H9 (cell line): ENCODE data around the gene SORBS1. TPM values are rescaled to one million over a fixed set of nuclear protein-coding genes. Genes with fewer than 3 reads are reported as not detected.

Experiments
- DNase-seq: peaks from one replicate; pipeline ENCODE4 v3.0.0-alpha.2; 2017
- H2AFZ ChIP-seq: one replicate; pipeline ENCODE4 v1.6.1; 2013; ENCODE audit warnings: mild to moderate bottlenecking, low read length, control low read depth, moderate library complexity
- H2AK5ac ChIP-seq: 2 replicates; pipeline ENCODE4 v1.6.1; 2013; ENCODE audit warnings: low read length, control low read depth, mixed read lengths; ENCODE audit not compliant: insufficient read length
- H2BK120ac ChIP-seq: one replicate; pipeline ENCODE4 v1.6.1; 2013; ENCODE audit warnings: low read depth, mild to moderate bottlenecking, low read length, control low read depth, inconsistent platforms; ENCODE audit not compliant: poor library complexity, severe bottlenecking
- H2BK12ac ChIP-seq: 2 replicates; pipeline ENCODE4 v1.6.1; 2013; ENCODE audit warnings: low read length, control low read depth, mixed read lengths, low read depth; ENCODE audit not compliant: insufficient read length
- H2BK15ac ChIP-seq: 2 replicates; pipeline ENCODE4 v1.6.1; 2013; ENCODE audit warnings: low read depth, low read length, control low read depth
- H2BK20ac ChIP-seq: one replicate; pipeline ENCODE4 v1.6.1; 2013; ENCODE audit warnings: low read depth, mild to moderate bottlenecking, low read length, control low read depth, inconsistent platforms; ENCODE audit not compliant: poor library complexity, severe bottlenecking
- H2BK5ac ChIP-seq: 2 replicates; pipeline ENCODE4 v1.6.1; 2013; ENCODE audit warnings: low read length, control low read depth, mixed read lengths; ENCODE audit not compliant: insufficient read length
- H3K14ac ChIP-seq: 2 replicates; pipeline ENCODE4 v1.6.1; 2013; ENCODE audit warnings: low read length, control low read depth; ENCODE audit not compliant: insufficient read depth
- H3K18ac ChIP-seq: 2 replicates; pipeline ENCODE4 v1.6.1; 2013; ENCODE audit warnings: low read depth, mild to moderate bottlenecking, mixed read lengths, low read length, control low read depth; ENCODE audit not compliant: insufficient read length
- H3K23ac ChIP-seq: 2 replicates; pipeline ENCODE4 v1.6.1; 2013; ENCODE audit warnings: low read length, control low read depth, mixed read lengths, low read depth; ENCODE audit not compliant: insufficient read length
- H3K23me2 ChIP-seq: 2 replicates; pipeline ENCODE4 v1.6.1; 2013; ENCODE audit warnings: low read depth, mild to moderate bottlenecking, mixed read lengths, low read length, control low read depth; ENCODE audit not compliant: insufficient read length, poor library complexity, severe bottlenecking
- H3K27ac ChIP-seq: 2 replicates; pipeline ENCODE4 v1.5.1; 2013; ENCODE audit warnings: low read length, control low read depth, mixed read lengths, low read depth; ENCODE audit not compliant: insufficient read length
- H3K27me3 ChIP-seq: 2 replicates; pipeline ENCODE4 v1.6.1; 2013; ENCODE audit warnings: low read length, control low read depth, inconsistent platforms; ENCODE audit not compliant: insufficient read depth
- H3K4ac ChIP-seq: 2 replicates; pipeline ENCODE4 v1.6.1; 2013; ENCODE audit warnings: low read depth, mild to moderate bottlenecking, control low read depth, inconsistent platforms, low read length, moderate library complexity
- H3K4me1 ChIP-seq: 2 replicates; pipeline ENCODE4 v1.6.1; 2013; ENCODE audit warnings: low read length, control low read depth, inconsistent platforms; ENCODE audit not compliant: insufficient read depth
- H3K4me2 ChIP-seq: 2 replicates; pipeline ENCODE4 v1.6.1; 2013; ENCODE audit warnings: low read length, control low read depth, mixed read lengths; ENCODE audit not compliant: insufficient read length, insufficient read depth
- H3K56ac ChIP-seq: 2 replicates; pipeline ENCODE4 v1.6.1; 2013; ENCODE audit warnings: low read depth, mild to moderate bottlenecking, mixed read lengths, low read length, control low read depth; ENCODE audit not compliant: insufficient read length
- H3K79me1 ChIP-seq: 2 replicates; pipeline ENCODE4 v1.6.1; 2013; ENCODE audit warnings: low read depth, mild to moderate bottlenecking, moderate library complexity, low read length, control low read depth, inconsistent platforms; ENCODE audit not compliant: insufficient read depth, poor library complexity, severe bottlenecking
- H3K79me2 ChIP-seq: 2 replicates; pipeline ENCODE4 v1.6.1; 2013; ENCODE audit warnings: low read length, control low read depth, inconsistent platforms; ENCODE audit not compliant: insufficient read depth
- H3K9ac ChIP-seq: 2 replicates; pipeline ENCODE4 v1.6.1; 2013; ENCODE audit warnings: low read length, control low read depth, mixed read lengths; ENCODE audit not compliant: insufficient read length; ENCODE audit errors: extremely low read depth
- H3K9me3 ChIP-seq: one replicate; pipeline ENCODE4 v1.6.1; 2013; ENCODE audit warnings: low read depth, low read length, inconsistent platforms; ENCODE audit not compliant: control insufficient read depth
- H3T11ph ChIP-seq: one replicate; pipeline ENCODE4 v1.6.1; 2013; ENCODE audit warnings: mild to moderate bottlenecking, low read length, control low read depth, inconsistent platforms
- H4K20me1 ChIP-seq: one replicate; pipeline ENCODE4 v1.6.1; 2013; ENCODE audit not compliant: control insufficient read depth, insufficient read length, insufficient read depth
- H4K5ac ChIP-seq: 2 replicates; pipeline ENCODE4 v1.6.1; 2013; ENCODE audit warnings: low read depth, mild to moderate bottlenecking, mixed read lengths, low read length, control low read depth; ENCODE audit not compliant: insufficient read length
- H4K8ac ChIP-seq: replicated peaks from 2 replicates; pipeline ENCODE4 v1.6.1; 2013; ENCODE audit warnings: low read length, control low read depth, mixed read lengths, low read depth; ENCODE audit not compliant: insufficient read length
- H4K91ac ChIP-seq: 2 replicates; pipeline ENCODE4 v1.6.1; 2013; ENCODE audit warnings: low read depth, mild to moderate bottlenecking, moderate library complexity, mixed read lengths, low read length, control low read depth; ENCODE audit not compliant: insufficient read length
- H3K27ac Mint-ChIP-seq, 3 experiments: 2 replicates in 2 of 3; 3 replicates in 1 of 3; pipeline ENCODE4 v1.8.0; 2020 to 2021; ENCODE audit warnings: mixed read lengths in 3 of 3, mild to moderate bottlenecking in 1 of 3, moderate library complexity in 1 of 3
- H3K27me3 Mint-ChIP-seq: 2 replicates; pipeline ENCODE4 v1.8.0; 2021; ENCODE audit warnings: low read depth, mild to moderate bottlenecking, moderate library complexity, mixed read lengths
- H3K36me3 Mint-ChIP-seq, 3 experiments: 2 replicates in 2 of 3; 3 replicates in 1 of 3; pipeline ENCODE4 v1.8.0; 2020 to 2021; ENCODE audit warnings: low read depth in 3 of 3, mixed read lengths in 3 of 3; ENCODE audit not compliant: insufficient read depth in 1 of 3
- H3K4me1 Mint-ChIP-seq, 2 experiments: 2 replicates each; pipeline ENCODE4 v1.8.0; 2020; ENCODE audit warnings: mixed read lengths in 2 of 2
- H3K4me3 Mint-ChIP-seq, 2 experiments: 2 replicates in 1 of 2; 3 replicates in 1 of 2; pipeline ENCODE4 v1.8.0; 2020 to 2021; ENCODE audit warnings: mild to moderate bottlenecking in 2 of 2, mixed read lengths in 2 of 2, moderate library complexity in 1 of 2
- H3K9me3 Mint-ChIP-seq, 2 experiments: 2 replicates in 1 of 2; 3 replicates in 1 of 2; pipeline ENCODE4 v1.8.0; 2020; ENCODE audit warnings: mild to moderate bottlenecking in 2 of 2, mixed read lengths in 2 of 2, moderate library complexity in 1 of 2
- WGBS: extraction: QIAGEN DNeasy Blood & Tissue Kit; methylation state at CpG from one replicate; pipeline ENCODE4 v1.1.7; 2013; ENCODE audit warnings: missing lambda C conversion rate, low lambda C conversion rate, mixed read lengths; ENCODE audit not compliant: insufficient read length; ENCODE audit errors: extremely low coverage; 5-methylcytosine and 5-hydroxymethylcytosine counted together
- total RNA-seq: library from RNA; stranded (reverse); gene quantifications from 2 replicates; pipeline ENCODE4 v1.2.1, GENCODE V29; 2021
- TF ChIP-seq, protein P1 (sequence below): fragments of 200-600 bp; sonication (generic); conservative IDR thresholded peaks from 3 replicates; pipeline ENCODE4 v1.8.0; 2021; ENCODE audit warnings: antibody characterized with exemption, mild to moderate bottlenecking

The SORBS1 gene
- total RNA-seq, 1 experiment from 2014 or later, result 24.3 TPM

DNA sequence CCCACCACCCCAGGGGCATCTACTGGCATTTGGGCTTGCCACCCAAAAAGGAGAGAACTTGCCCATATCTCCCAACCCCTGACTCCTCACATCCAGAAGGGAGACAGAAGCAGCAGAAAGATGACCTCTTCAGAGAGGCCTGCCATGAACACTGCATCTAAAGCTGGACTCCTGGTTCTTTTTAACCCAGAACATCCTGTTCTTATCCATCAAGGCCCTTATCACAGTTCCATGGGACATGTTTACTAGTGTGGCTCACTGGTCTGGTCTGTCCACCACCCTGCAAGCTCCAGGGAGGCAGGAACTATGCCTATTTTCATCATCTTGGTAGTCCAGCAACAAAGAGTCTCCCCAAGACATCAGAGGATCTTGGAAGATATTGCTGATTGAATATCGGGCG is 155.5 kb downstream of the SORBS1 start:
- H3K9me3 ChIP-seq, result no peaks in the 10 kb centered on the region
- H2BK120ac ChIP-seq, result no peak overlapping the region
- peak overlapping the region in 1 of 3 experiments; percentile 81; a peak in 1 of 7 replicates for H3K27ac Mint-ChIP-seq
- H3K23ac ChIP-seq, result no peak overlapping the region
- no peaks in the 10 kb centered on the region for H3K23me2 ChIP-seq
- no peak overlapping the region for H3K27ac ChIP-seq
- H3K4me1 Mint-ChIP-seq, result peaks cover 27 to 28% of the 10 kb centered on the region in 2 experiments
- H2AFZ ChIP-seq, result no peak overlapping the region
- no peak overlapping the region for H4K8ac ChIP-seq
- H2BK12ac ChIP-seq, result no peak overlapping the region
- no CpG with 5 or more reads among the region's 2 CpGs for WGBS
- H3K56ac ChIP-seq, result no peak overlapping the region
- no peak overlapping the region for H3K18ac ChIP-seq
- no peaks in the 10 kb centered on the region for H4K20me1 ChIP-seq
- TF ChIP-seq, protein P1, sequence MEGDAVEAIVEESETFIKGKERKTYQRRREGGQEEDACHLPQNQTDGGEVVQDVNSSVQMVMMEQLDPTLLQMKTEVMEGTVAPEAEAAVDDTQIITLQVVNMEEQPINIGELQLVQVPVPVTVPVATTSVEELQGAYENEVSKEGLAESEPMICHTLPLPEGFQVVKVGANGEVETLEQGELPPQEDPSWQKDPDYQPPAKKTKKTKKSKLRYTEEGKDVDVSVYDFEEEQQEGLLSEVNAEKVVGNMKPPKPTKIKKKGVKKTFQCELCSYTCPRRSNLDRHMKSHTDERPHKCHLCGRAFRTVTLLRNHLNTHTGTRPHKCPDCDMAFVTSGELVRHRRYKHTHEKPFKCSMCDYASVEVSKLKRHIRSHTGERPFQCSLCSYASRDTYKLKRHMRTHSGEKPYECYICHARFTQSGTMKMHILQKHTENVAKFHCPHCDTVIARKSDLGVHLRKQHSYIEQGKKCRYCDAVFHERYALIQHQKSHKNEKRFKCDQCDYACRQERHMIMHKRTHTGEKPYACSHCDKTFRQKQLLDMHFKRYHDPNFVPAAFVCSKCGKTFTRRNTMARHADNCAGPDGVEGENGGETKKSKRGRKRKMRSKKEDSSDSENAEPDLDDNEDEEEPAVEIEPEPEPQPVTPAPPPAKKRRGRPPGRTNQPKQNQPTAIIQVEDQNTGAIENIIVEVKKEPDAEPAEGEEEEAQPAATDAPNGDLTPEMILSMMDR, result no peak
- H3K36me3 Mint-ChIP-seq, result peaks cover 8 to 17% (median 11%) of the 10 kb centered on the region in 3 experiments; a peak in 6 of 7 replicates
- no peak overlapping the region for H3K14ac ChIP-seq
- H3K4me2 ChIP-seq, result no peak overlapping the region
- H3K79me2 ChIP-seq, result no peaks in the 10 kb centered on the region
- no peak overlapping the region for H4K5ac ChIP-seq
- H3K9me3 Mint-ChIP-seq, result no peaks in the 10 kb centered on the region
- H2AK5ac ChIP-seq, result no peak overlapping the region
- no peaks in the 10 kb centered on the region for H3K27me3 Mint-ChIP-seq
- peaks cover 7% of the 10 kb centered on the region for H3K4me1 ChIP-seq
- peak overlapping the region; percentile 69 for H4K91ac ChIP-seq
- H3K79me1 ChIP-seq, result no peaks in the 10 kb centered on the region
- no peak for DNase-seq
- H3K9ac ChIP-seq, result no peak overlapping the region
- H3K4ac ChIP-seq, result no peak overlapping the region
- H2BK15ac ChIP-seq, result no peak overlapping the region
- H2BK5ac ChIP-seq, result no peak overlapping the region
- no peaks in the 10 kb centered on the region for H3K27me3 ChIP-seq
- H2BK20ac ChIP-seq, result no peak overlapping the region
- no peak overlapping the region for H3K4me3 Mint-ChIP-seq
- no peak overlapping the region for H3T11ph ChIP-seq
